GF-D8 (cell line): Measurements from ENCODE around the gene ALLC.

ENCODE experiments used
- DNase-seq: peaks from one replicate; lab custom pipeline; 2025; lab: John Stamatoyannopoulos, UW

Gene ALLC

DNA sequence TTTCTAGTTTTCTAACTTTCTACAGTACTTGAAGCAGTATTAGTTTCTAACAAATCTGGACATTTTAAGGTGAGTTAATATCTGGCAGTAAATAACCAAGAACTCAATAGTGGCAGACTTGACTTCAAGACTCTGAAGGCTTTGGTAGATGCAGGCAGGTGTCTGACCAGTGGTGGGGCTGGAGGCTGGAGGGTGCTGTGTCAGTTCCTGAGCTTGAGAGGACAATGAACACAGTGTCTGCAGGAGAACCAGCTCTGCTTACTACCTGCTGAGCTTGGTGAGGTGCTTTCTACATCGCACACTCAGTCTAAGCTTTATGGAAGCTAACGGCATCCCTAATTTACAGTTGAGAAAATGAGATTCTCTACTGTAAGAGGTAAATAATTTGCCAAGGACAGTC is 21.2 kb downstream of the ALLC start:
- no peak for DNase-seq

DNA sequence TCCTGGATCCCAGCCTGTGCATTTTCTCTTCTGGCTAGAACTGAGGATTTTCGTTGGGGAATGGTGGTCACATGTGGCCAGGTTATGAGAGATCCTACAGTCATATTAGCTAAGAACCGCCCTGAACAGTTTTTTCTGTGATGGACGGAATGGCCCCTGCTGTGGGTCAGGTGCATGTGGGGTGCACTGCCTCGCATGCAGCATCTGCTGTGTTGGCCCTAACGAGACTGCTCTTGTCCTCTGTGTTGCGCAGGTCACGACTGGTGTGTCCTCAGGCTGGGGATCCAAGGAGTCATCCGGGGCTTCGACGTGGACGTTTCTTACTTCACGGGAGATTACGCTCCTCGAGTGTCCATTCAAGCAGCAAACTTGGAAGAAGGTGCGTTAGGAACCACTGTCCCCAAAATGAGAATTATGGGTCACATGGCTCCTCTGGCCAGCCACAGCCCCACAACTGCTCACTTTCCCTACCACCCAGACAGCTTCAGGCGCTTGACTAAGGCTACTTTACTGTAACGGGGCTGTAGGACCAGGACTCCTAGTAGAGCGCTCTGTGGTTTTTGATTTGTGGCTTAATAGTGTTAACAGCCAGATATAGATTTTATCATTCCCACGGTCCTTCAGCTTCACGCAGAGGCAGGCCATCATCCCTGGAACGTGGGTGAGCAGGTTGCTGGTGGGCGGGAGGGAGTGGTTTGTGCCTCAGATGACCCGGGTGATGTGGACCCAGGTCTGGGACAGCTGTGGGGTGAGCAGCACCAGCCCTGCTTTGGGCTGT is 21.8 kb downstream of the ALLC start:
- no peak for DNase-seq

DNA sequence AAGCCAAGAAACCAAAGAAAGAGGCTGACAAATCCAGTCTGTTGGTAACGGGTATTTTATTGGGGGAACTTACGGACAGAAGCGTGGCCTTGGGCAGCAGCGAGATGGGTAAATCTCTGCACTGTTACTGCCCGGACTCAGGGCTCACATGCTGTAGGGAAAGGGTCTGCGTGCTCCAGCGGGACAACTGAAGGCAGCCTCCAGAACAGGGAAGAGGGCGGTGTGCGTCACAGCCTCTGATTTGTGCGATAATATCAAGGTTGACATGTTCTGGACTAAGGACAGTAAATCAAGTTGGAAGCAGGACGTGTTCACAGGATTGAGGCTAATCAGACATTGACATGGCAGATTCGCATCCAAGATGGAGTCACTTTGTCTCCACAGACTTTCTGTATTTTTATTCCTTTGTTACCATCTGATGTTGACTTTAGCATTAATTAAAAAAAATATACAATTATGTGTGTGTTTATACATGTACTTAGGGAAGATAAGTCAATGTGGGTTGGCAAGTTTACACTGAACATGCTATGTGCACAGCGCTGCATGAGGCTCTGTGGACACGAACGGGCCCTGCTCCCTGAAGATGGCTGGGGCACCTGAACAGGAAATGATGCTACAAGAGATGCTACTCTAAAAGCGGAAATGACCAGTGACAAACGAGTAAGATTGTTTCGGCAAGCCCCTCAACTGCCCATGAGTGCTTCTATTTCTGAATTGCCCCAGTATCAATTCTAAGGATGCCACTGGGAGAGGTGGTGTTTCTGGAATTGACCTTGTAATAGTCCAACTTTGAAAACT is 22.7 kb downstream of the ALLC start:
- DNase-seq, result no peak

- no peak for DNase-seq
These were observed 23.6 kb downstream of the ALLC start for GRCh38 chr2:3681625-3682024.

GRCh38 chr2:3682811-3683210 is 24.8 kb downstream of the ALLC start:
- no peak for DNase-seq

DNA sequence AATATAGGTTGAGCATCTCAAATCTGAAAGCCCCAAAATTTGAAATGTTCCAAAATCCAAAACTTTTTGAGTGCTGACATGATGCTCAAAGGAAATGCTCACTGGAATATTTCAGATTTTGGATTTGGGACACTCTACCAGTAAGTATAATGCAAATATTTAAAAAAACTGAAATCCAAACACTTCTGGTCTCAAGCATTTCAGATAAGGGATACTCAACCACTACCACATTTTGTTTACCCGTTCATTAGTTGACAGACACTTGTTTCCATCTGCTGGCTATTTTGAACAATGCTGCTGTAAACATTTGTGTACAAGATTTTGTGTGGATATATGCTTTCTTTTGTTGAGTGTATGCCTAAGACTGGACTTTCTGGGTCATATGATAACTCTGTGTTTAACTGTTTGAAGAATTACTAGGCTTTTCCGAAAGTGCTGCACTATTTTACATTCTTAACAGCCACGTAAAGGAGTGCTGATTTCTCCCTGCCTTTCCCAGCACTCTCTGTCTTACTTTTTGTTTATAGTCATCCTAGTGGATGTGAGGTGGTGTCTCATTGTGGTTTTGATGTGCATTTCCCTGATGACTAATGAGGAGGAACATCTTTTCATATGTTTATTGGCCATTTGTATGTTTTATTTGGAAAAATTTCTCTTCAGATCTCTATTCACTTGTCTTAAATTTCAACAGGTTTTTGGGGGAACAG is 25.9 kb downstream of the ALLC start:
- no peak for DNase-seq

DNA sequence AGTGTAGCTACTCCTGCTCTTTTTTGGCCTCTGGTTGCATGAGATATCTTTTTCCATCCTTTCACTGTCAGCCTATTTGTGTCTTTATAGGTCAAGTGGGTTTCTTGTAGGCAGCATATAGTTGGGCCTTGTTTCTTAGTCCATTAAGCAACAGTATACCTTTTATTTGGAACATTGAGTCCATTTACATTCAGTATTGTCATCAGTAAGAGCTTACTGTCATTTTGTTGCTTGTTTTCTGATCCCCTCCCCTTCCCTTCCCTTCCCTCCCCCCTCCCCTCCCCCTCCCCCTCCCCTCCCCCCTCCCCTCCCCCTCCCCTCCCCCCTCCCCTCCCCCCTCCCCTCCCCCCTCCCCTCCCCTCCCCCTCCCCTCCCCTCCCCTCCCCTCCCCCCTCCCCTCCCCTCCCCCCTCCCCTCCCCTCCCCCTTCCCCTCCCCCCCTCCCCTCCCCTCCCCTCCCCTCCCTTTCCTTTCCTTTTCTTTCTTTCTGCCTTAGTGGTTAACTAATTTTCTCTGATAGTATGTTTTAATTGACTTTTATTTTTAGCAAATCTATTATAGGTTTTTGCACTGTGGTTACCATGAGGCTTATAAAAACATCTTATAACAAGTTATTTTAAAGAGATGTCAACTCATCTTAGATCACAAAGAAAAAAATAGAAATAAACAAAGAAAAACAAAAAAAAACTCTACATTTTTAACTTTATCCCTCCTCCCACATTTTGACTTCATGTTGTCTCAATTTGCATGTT is 32.2 kb downstream of the ALLC start:
- no peak for DNase-seq

DNA sequence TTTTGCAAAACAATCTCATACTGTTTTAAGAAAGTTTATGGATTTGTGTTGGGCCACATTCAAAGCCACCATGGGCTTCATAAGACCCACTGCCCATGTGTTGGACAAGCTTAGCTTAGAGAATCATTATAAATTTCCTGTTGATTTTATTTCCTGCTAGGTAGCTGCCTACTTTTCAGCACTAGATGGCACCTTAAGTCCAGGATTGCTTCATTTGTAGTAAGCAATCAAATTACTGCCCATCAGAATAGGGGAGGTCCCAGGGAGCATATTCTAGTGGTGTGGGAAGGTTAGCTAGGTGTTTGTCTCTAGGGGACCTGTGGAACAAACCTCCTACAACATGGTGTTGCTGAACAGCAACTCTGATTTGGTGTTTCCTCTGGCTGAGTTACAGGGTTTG is 34.4 kb downstream of the ALLC start:
- DNase-seq, result no peak

- DNase-seq, result no peak
These were observed 38.5 kb downstream of the ALLC start for GRCh38 chr2:3696545-3696944.

DNA sequence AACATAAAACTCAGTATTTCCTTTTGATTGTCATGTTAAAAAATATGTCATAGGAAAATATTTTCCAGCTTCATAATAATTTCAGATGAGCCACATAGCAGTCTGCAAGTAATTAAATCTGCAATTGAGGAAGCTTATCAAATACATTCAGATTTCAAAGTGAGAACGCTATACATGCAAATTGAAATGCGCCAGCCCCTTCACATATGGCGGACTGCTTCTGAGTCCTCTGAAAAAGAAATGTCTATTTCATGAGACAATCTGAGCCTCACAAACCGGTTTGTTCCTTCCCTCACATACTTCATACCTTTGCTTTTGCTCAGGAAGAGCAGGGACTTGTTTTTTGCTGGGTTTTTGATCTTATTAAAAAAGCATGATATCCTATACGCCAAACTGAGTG is 43.1 kb downstream of the ALLC start:
- no peak for DNase-seq

DNA sequence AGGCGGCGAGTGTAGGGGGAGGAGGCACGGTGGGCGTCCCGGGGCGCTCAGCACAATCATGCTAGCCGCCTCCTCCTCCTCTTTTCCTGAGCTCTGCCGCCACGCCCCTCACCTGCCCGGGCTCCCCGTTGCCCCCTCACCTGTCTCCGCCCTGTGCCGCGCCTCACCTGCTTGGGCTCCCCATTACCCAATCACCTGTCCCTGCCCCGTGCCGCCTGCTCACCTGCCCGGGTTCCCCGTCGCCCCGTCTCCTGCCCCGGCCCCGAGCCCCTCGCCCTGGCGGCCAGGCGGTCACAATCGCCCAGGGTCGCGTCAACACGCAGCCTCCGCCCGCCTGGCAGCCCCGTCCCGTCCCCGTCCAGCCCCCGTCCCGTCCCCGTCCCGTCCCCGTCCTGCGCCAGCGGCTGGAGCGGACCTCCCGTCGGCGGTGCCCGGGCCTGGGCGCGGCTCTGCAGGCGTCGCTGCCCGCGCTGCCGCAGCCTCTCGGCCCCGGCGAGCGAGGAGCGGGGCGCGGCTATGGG is 45.3 kb downstream of the ALLC start, which contains the start of gene DCDC2C:
TSS of gene DCDC2C (plus strand) at position 340 of the 521 bp plus-strand sequence. CDS start at position 517, 177 bp downstream.
- no peak for DNase-seq

DNA sequence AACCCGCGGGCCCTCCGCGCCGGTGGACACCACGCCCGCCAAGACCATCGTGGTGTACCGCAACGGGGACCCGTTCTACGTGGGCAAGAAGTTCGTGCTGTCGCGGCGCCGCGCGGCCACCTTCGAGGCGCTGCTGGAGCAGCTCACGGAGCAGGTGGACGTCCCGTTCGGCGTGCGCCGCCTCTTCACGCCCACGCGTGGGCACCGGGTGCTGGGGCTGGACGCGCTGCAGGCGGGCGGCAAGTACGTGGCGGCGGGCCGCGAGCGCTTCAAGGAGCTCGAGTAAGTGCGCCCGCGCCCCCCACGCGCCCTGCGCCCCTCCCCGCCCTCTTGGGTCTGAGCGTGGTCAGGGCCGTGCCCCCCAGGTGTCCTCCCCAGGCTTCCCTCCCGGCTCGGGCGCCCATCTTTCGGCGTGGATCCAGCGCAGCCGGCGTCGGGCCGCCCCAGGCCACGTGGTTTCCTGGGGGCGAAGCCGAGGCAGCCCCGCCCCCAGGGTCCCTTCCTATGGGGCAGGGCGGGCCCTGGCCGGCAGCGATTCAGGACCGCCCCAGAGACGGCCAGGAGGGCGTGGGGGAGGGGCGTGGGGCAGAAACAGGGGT is 45.9 kb downstream of the ALLC start:
- DNase-seq, result no peak

DNA sequence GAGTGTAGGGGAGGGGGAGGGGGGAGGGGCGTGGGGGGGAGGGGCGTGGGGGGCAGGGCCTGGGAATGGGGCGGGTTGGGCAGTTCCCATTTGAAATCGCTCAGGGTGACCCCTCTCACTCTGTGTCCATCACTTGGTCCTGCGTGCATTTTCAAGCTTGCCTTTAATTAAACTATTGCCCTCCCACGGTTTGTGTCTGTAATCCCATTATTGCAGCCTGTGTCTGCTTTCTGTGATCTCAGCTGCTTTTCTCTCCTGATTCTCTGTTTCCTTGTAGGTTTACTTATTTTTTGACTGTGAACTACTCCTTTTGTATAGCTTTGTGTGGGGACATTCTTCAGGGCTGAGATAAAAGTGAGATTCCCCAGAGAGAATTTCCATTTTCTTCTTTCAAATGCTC is 46.7 kb downstream of the ALLC start:
- DNase-seq, result no peak

DNA sequence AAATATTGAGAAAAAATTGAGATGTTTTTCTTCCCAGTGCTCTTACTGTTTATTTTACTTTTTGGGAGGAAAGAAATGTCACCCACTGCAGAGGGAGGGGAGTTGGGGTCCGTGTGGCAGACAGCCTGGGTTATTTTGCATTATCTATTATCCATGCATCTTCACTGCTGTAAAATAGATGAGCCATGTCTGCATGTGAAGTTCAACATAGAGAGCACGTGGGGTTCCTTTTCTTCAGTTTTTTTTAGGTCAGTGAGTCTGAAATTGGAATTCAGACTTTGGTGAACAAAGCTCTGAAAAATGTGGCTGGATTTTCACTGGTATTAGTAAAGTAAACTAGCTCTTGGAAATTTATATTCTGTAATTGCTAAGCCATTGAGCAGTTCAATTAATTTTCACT is 47.8 kb downstream of the ALLC start:
- DNase-seq, result no peak

GRCh38 chr2:3706892-3707291 is 48.9 kb downstream of the ALLC start:
- DNase-seq, result no peak

DNA sequence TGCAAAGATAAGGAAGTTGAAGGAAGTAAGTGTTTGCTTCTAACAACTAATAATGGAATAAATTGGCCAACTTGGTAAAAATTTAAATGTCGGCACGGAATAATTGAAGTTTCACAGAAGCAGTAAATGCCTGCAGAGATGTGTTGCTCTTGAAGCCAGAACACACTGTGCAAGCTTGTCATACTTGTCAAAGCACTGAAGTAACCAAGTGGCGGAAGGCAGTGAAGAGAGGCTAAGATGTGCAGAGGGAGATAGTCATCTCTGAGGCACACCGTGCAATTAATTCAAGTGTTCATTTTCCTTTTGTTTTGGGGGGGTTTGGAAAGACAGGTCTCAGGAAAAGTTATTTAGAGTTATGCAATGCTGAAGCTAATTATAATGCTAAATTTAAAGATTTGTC is 50.6 kb downstream of the ALLC start:
- DNase-seq, result no peak

GRCh38 chr2:3709225-3709624 is 51.2 kb downstream of the ALLC start:
- DNase-seq, result no peak

GRCh38 chr2:3712424-3712823 is 54.4 kb downstream of the ALLC start:
- DNase-seq, result no peak

DNA sequence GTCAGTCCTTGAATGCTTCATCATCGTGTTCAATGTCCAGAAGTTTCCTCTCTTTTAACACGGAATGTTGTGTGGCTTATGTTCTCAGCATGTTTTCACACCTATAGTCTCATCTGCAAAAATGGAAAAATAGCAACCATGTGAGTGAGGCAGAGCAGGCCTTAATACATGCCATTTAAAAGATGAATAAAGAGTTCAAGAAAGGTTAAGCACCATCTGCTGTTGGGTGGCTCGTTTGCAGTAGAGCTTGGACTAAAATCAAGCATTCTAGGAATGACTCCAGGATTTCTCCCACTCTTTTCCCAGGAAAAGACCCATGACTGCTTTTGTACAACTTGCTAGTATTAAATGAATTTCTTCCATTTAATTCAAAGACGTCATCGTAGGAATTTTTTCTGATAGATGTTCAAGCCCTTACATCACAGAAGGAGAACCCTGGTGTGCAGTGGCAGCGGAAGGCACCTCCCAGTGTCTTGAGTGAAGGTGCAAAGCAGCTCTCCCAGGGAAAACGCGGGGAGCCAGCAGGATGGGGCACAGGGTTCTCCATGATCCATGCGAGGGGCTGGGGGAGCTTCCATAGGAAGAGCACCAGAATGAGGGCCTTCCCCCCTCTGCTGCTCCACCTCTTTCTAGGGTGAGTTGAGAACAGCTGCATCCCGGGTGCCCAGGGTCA is 55.0 kb downstream of the ALLC start:
- no peak for DNase-seq

- DNase-seq, result no peak
These were observed 60.7 kb downstream of the ALLC start for GRCh38 chr2:3718679-3719078.

DNA sequence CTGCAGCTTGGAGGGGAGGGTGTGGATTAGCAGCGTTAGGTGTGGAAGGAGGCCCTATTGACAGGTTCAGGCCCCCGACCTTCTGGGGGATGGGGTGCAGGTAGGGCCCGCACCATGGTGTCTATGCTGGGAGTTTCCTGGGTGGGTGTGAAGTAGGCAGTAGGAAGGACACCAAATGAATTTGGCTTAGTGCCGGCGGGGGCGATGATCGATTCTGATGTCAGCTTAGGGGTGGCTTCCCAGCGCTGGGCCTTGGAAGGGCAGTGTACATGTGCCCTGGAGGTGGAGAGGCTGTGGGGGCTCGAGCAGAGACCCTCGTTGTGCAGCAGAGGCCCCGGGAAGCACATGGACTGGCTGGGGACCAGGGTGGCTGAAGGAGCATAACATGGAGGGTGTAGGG is 67.0 kb downstream of the ALLC start:
- DNase-seq, result no peak
